OCI-M2 (cell line): Measurements from ENCODE around the gene TRMT112.

Experiments
- DNase-seq: peaks from one replicate; lab custom pipeline; 2025; ENCODE audit not compliant: unreplicated experiment; lab: John Stamatoyannopoulos, UW

The TRMT112 gene

GRCh38 chr11:64294774-64295173 is 22.6 kb downstream of the TRMT112 start:
- DNase-seq = no peak

GRCh38 chr11:64292460-64293254 is 24.7 kb downstream of the TRMT112 start:
- DNase-seq = no peak

GRCh38 chr11:64291752-64292459 is 25.5 kb downstream of the TRMT112 start:
- DNase-seq = no peak

- DNase-seq = no peak
Measured at GRCh38 chr11:64291262-64291751, 26.1 kb downstream of the TRMT112 start, which contains the start of gene KCNK4. TSS of gene KCNK4 (plus strand) at chr11:64291302. CDS start at chr11:64293019, 1,717 bp downstream.

- DNase-seq = no peak
Measured at GRCh38 chr11:64290352-64291261, 26.8 kb downstream of the TRMT112 start.

GRCh38 chr11:64289002-64289564 is 28.3 kb downstream of the TRMT112 start:
- no peak for DNase-seq

- DNase-seq = no peak
Measured at GRCh38 chr11:64288353-64288750, 29.0 kb downstream of the TRMT112 start.

- DNase-seq = no peak
Measured at GRCh38 chr11:64287676-64288352, 29.5 kb downstream of the TRMT112 start.

- no peak for DNase-seq
Measured at GRCh38 chr11:64286801-64287159, 30.6 kb downstream of the TRMT112 start.

GRCh38 chr11:64285885-64286800 is 31.2 kb downstream of the TRMT112 start:
- DNase-seq = no peak

- DNase-seq = no peak
Measured at GRCh38 chr11:64284962-64285884, 32.1 kb downstream of the TRMT112 start, which contains the start of gene GPR137. TSS of gene GPR137 (plus strand) at chr11:64285848. CDS start at chr11:64286525, 677 bp downstream.

- peak; percentile 72 for DNase-seq
Measured at GRCh38 chr11:64284048-64284961, 33.1 kb downstream of the TRMT112 start, which contains the start of gene BAD. TSS of gene BAD (minus strand) at chr11:64284665. CDS start at chr11:64284368, 297 bp downstream.

GRCh38 chr11:64283092-64283491 is 34.3 kb downstream of the TRMT112 start:
- DNase-seq = no peak

- no peak for DNase-seq
Measured at GRCh38 chr11:64281957-64282770, 35.2 kb downstream of the TRMT112 start.

GRCh38 chr11:64278576-64279190 is 38.7 kb downstream of the TRMT112 start:
- no peak for DNase-seq
